K562 (cell line): ENCODE results near the gene CSDE1. TPM values are rescaled to one million over a fixed set of nuclear protein-coding genes. Genes with fewer than 3 reads are reported as not detected.

Source experiments
- DNMT1 ChIP-seq: fragments of 450-650 bp; IDR thresholded peaks from 2 replicates; pipeline ENCODE4 v1.6.1; 2016; ENCODE audit warnings: antibody characterized with exemption, mild to moderate bottlenecking
- ETV5 ChIP-seq: sonication (generic); formaldehyde crosslinking; IDR thresholded peaks from 2 replicates; pipeline ENCODE4 v1.4.0; 2020; ENCODE audit warnings: low read depth, mild to moderate bottlenecking, missing genetic modification reagents
- EZH2 ChIP-seq: IDR thresholded peaks from 2 replicates; pipeline ENCODE4 v1.6.1; 2012; ENCODE audit warnings: low read depth, mild to moderate bottlenecking, inconsistent platforms, low read length, borderline replicate concordance
- FOXJ2 ChIP-seq: fragments of 200-800 bp; sonication (Bioruptor generic); IDR thresholded peaks from 2 replicates; pipeline ENCODE4 v1.6.1; 2016; ENCODE audit warnings: missing genetic modification characterization, missing compliant biosample characterization
- HDAC8 ChIP-seq: fragments of 450-650 bp; IDR thresholded peaks from 2 replicates; pipeline ENCODE4 v1.6.1; 2016; ENCODE audit warnings: mild to moderate bottlenecking, missing genetic modification characterization, moderate library complexity, missing compliant biosample characterization
- POLR2H ChIP-seq: IDR thresholded peaks from 2 replicates; pipeline ENCODE4 v1.6.1; 2016; ENCODE audit warnings: missing genetic modification characterization, low read depth, mild to moderate bottlenecking, control low read depth, missing compliant biosample characterization, moderate library complexity
- TBP ChIP-seq: optimal IDR thresholded peaks from 2 replicates; pipeline ENCODE3; 2011; ENCODE audit warnings: low read depth, low read length, improper control_type of control experiment
- TOE1 ChIP-seq, 2 experiments: fragments of 450-650 bp in 1 of 2; sonication (generic) in 1 of 2; formaldehyde crosslinking in 1 of 2; IDR thresholded peaks; 2 replicates each; pipeline versions ENCODE4 v1.7.1 to v1.8.0; 2016 to 2022; ENCODE audit warnings: borderline replicate concordance in 2 of 2, mild to moderate bottlenecking in 2 of 2, antibody characterized with exemption in 1 of 2, inconsistent platforms in 1 of 2, low read depth in 1 of 2, missing genetic modification reagents in 1 of 2, moderate library complexity in 1 of 2
- ZBTB2 ChIP-seq: fragments of 450-650 bp; IDR thresholded peaks from 2 replicates; pipeline ENCODE4 v1.6.1; 2016; ENCODE audit warnings: antibody characterized with exemption
- ZNF12 ChIP-seq: sonication (generic); formaldehyde crosslinking; IDR thresholded peaks from 2 replicates; pipeline ENCODE4 v1.4.0; 2020; ENCODE audit warnings: mild to moderate bottlenecking, missing genetic modification reagents
- polyA plus RNA-seq, 8 experiments: library from polyadenylated mRNA; depleted of rRNA in 4 of 8; stranded (reverse) in 5 of 8; unstranded in 3 of 8; fragments of >200 nt; fragmentation: Nextera tagmentation in 2 of 8; fragmentation: Illumina TruSeq in 1 of 8; extraction: Ambion mirVana in 2 of 8; extraction: Trizol in 1 of 8; gene quantifications; 2 replicates each; pipeline versions ENCODE4 v1.2.1 to v1.2.3, GENCODE V29; 2011 to 2014; ENCODE audit warnings: inconsistent platforms in 1 of 8, missing spikeins in 1 of 8
- total RNA-seq, 7 experiments: library from RNA; depleted of rRNA in 6 of 7; stranded (reverse); fragments of >200 nt in 6 of 7; fragmentation: Illumina TruSeq in 2 of 7; extraction: Trizol in 2 of 7; gene quantifications; 2 replicates each; pipeline versions ENCODE4 v1.2.1 to v1.2.3, GENCODE V29; 2011 to 2021; ENCODE audit warnings: low replicate concordance in 1 of 7
- TF ChIP-seq, protein P1 (sequence below), 2 experiments: fragments of 150-350 bp in 1 of 2; IDR thresholded peaks; 2 replicates each; pipeline ENCODE4 v1.6.1; 2012 to 2016; ENCODE audit warnings: low read depth in 2 of 2, low read length in 2 of 2, mild to moderate bottlenecking in 1 of 2, moderate library complexity in 1 of 2
- TF ChIP-seq, protein P2 (sequence below), 3 experiments: fragments of 200-800 bp in 1 of 3; fragments of 250-450 bp in 1 of 3; fragments of 450-650 bp in 1 of 3; sonication (Bioruptor Pico) in 1 of 3; sonication (Bioruptor generic) in 1 of 3; formaldehyde crosslinking in 1 of 3; IDR thresholded peaks; 2 replicates each; pipeline versions ENCODE4 v1.6.1 to v1.8.0; 2016 to 2022; ENCODE audit warnings: mild to moderate bottlenecking in 2 of 3, missing genetic modification characterization in 2 of 3, missing compliant biosample characterization in 1 of 3, moderate library complexity in 1 of 3
- TF ChIP-seq, protein P3 (sequence below), 3 experiments: IDR thresholded peaks in 2 of 3; conservative IDR thresholded peaks in 1 of 3; 2 replicates each; pipeline ENCODE4 v1.5.1; 2011 to 2012; ENCODE audit warnings: low read length in 3 of 3, mild to moderate bottlenecking in 3 of 3, control low read depth in 2 of 3, improper control_type of control experiment in 1 of 3, inconsistent platforms in 1 of 3, low read depth in 1 of 3, mixed read lengths in 1 of 3, moderate library complexity in 1 of 3; ENCODE audit not compliant: insufficient read depth in 2 of 3

Gene CSDE1
- total and polyA plus RNA-seq, 9 of the 15 experiments (the other 6 are each of a cell fraction or from before 2014, with no cell fraction given): 174 to 538 (median 403) TPM

DNA sequence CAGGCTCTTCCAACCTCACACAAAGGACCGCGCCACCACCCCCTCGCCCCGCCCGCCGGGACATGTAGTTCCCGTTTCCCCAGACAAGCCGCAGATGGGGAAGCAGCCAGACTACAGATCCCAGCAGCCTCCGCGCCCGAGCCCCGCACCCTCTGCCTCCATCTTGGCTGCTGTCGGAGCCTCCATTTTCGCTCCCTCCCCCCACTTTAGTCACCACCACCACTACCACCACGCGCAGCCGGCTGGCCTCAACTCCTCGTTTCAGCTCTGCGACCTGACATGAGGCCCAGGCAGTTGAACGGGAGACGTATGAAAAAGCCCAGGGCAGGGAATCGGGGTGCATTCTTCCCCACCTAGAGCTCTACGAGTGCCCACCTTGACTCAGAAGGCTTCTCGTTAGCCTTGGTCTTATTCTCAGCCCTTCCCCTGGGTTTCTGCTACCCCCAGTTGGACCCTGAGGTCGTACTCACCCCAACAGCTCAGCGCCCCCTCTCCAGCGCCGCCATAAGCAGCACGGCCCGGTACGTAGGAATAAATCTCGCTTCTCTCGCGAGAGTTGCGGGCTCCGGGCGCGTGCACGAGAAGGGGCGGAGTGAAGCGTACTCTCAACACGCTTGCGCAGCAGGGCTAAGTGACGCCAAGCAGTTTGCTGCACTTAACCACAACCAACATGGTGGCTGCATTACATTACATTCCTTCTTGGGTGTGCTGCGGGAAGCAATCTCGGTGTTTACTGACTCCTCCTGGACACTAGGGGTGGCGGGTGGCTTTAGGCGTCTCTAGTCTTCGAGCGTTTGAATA is at the start of gene CSDE1 (continued):
- TF ChIP-seq, protein P1, sequence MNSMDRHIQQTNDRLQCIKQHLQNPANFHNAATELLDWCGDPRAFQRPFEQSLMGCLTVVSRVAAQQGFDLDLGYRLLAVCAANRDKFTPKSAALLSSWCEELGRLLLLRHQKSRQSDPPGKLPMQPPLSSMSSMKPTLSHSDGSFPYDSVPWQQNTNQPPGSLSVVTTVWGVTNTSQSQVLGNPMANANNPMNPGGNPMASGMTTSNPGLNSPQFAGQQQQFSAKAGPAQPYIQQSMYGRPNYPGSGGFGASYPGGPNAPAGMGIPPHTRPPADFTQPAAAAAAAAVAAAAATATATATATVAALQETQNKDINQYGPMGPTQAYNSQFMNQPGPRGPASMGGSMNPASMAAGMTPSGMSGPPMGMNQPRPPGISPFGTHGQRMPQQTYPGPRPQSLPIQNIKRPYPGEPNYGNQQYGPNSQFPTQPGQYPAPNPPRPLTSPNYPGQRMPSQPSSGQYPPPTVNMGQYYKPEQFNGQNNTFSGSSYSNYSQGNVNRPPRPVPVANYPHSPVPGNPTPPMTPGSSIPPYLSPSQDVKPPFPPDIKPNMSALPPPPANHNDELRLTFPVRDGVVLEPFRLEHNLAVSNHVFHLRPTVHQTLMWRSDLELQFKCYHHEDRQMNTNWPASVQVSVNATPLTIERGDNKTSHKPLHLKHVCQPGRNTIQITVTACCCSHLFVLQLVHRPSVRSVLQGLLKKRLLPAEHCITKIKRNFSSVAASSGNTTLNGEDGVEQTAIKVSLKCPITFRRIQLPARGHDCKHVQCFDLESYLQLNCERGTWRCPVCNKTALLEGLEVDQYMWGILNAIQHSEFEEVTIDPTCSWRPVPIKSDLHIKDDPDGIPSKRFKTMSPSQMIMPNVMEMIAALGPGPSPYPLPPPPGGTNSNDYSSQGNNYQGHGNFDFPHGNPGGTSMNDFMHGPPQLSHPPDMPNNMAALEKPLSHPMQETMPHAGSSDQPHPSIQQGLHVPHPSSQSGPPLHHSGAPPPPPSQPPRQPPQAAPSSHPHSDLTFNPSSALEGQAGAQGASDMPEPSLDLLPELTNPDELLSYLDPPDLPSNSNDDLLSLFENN (IDR thresholded peaks at IDR 0.05; ENCODE audit: low read depth in 2 of 2, low read length in 2 of 2): peak in 1 of 2 experiments; percentile 79; a peak in 1 of 4 replicates
- TF ChIP-seq DNMT1 (0 out of 2 replicates have a peak, but pooled peaks have one; percentile 25), EZH2 (no peak), FOXJ2 (tag) (peak; percentile 57; the same call in 1 of the 2 replicates), TOE1 (IDR thresholded peaks at IDR 0.05; ENCODE audit: borderline replicate concordance) (peak; percentile 80), TOE1 (CRISPR knock-in tag; IDR thresholded peaks at IDR 0.05; ENCODE audit: borderline replicate concordance, low read depth) (peak; percentile 96; the same call in 1 of the 2 replicates), ETV5 (0 out of 2 replicates have a peak, but pooled peaks have one; percentile 16), POLR2H (tag) (peak; percentile 96), ZNF12 (no peak), ZBTB2 (peak; percentile 96), HDAC8 (tag) (peak; percentile 39; the same call in 1 of the 2 replicates), TBP (peak; percentile 96)
- TF ChIP-seq, protein P2, sequence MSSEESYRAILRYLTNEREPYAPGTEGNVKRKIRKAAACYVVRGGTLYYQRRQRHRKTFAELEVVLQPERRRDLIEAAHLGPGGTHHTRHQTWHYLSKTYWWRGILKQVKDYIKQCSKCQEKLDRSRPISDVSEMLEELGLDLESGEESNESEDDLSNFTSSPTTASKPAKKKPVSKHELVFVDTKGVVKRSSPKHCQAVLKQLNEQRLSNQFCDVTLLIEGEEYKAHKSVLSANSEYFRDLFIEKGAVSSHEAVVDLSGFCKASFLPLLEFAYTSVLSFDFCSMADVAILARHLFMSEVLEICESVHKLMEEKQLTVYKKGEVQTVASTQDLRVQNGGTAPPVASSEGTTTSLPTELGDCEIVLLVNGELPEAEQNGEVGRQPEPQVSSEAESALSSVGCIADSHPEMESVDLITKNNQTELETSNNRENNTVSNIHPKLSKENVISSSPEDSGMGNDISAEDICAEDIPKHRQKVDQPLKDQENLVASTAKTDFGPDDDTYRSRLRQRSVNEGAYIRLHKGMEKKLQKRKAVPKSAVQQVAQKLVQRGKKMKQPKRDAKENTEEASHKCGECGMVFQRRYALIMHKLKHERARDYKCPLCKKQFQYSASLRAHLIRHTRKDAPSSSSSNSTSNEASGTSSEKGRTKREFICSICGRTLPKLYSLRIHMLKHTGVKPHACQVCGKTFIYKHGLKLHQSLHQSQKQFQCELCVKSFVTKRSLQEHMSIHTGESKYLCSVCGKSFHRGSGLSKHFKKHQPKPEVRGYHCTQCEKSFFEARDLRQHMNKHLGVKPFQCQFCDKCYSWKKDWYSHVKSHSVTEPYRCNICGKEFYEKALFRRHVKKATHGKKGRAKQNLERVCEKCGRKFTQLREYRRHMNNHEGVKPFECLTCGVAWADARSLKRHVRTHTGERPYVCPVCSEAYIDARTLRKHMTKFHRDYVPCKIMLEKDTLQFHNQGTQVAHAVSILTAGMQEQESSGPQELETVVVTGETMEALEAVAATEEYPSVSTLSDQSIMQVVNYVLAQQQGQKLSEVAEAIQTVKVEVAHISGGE (CRISPR knock-in tag; IDR thresholded peaks at IDR 0.05): peak; percentile 27 to 74 (median 69); a peak in 3 of 6 replicates
- TF ChIP-seq, protein P3, sequence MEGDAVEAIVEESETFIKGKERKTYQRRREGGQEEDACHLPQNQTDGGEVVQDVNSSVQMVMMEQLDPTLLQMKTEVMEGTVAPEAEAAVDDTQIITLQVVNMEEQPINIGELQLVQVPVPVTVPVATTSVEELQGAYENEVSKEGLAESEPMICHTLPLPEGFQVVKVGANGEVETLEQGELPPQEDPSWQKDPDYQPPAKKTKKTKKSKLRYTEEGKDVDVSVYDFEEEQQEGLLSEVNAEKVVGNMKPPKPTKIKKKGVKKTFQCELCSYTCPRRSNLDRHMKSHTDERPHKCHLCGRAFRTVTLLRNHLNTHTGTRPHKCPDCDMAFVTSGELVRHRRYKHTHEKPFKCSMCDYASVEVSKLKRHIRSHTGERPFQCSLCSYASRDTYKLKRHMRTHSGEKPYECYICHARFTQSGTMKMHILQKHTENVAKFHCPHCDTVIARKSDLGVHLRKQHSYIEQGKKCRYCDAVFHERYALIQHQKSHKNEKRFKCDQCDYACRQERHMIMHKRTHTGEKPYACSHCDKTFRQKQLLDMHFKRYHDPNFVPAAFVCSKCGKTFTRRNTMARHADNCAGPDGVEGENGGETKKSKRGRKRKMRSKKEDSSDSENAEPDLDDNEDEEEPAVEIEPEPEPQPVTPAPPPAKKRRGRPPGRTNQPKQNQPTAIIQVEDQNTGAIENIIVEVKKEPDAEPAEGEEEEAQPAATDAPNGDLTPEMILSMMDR (IDR thresholded peaks at IDR 0.05 in 2 of 3, conservative IDR thresholded peaks at IDR 0.05 in 1 of 3; ENCODE audit: insufficient read depth in 2 of 3, low read depth in 1 of 3, low read length in 3 of 3): peak; percentile 75 to 85 (median 84)
